Measurements from ENCODE around the gene GINS2. TPM values are rescaled to one million over a fixed set of nuclear protein-coding genes. Genes with fewer than 3 reads are reported as not detected.

The GINS2 gene
- total RNA-seq, 4 donors from 2014 or later: 0.24 to 1.2 (median 0.55) TPM

GRCh38 chr16:85627089-85627488, 61.7 kb downstream of the GINS2 start:
- intact Hi-C loops (cut with DNase I): no loop called here
- no peaks in the 10 kb centered on the region for H3K27me3 ChIP-seq
- no peak for TF ChIP-seq POLR2A (IDR thresholded peaks at IDR 0.05)
- no peak for TF ChIP-seq CTCF (IDR thresholded peaks at IDR 0.05)
- 56 to 68% methylated on average over 8 of the region's 8 CpGs for whole genome bisulfite sequencing, 2 donors
- DNase-seq: no peak
- H3K4me3 ChIP-seq (replicated peaks in 1 of 3): no peak overlapping the region
- H3K36me3 ChIP-seq: no peaks in the 10 kb centered on the region
- no peak overlapping the region for H3K27ac ChIP-seq
- H3K4me1 ChIP-seq: peaks cover 18 to 40% of the 10 kb centered on the region in 2 donors
- H3K9me3 ChIP-seq: no peaks in the 10 kb centered on the region

Small RNA genes lying within 50 kb of the gene (small RNA-seq; reads per million reads assigned to genes)
- not detected for gene RN7SL381P

Other genes starting within 250 kb of the GINS2 start
- 100 to 1,000 TPM in 1 of 4 donors, 10 to 100 TPM in 3; 54.2 to 155 (median 71.9) TPM for gene GSE1, start 75.6 kb downstream of the GINS2 start, total RNA-seq
- 1 to 10 TPM in 3 of 4 donors, not detected in 1; 5.1 to 8.4 (median 6.3) TPM for gene C16orf74, start 62.1 kb upstream of the GINS2 start, total RNA-seq
- gene EMC8, start 110.6 kb upstream of the GINS2 start, total RNA-seq: 10 to 100 TPM; 23.4 to 53.6 (median 41.7) TPM
- gene COX4I1, start 110.7 kb upstream of the GINS2 start, total RNA-seq: 100 to 1,000 TPM; 516 to 726 (median 632) TPM
- gene IRF8, start 210.2 kb upstream of the GINS2 start, total RNA-seq: 10 to 100 TPM in 1 of 4 donors, 1 to 10 TPM in 3; 2.4 to 14.6 (median 5.0) TPM

Data from thyroid gland (tissue), 4 donors.